Loucy (cell line): ENCODE measurements around the gene LHX2.

ENCODE experiments used
- H2AFZ ChIP-seq: fragments of 200-600 bp; sonication (generic); 2 replicates; pipeline ENCODE4 v1.6.0; 2016; ENCODE audit warnings: antibody characterized with exemption, mild to moderate bottlenecking, low read length, moderate library complexity
- H3F3A ChIP-seq: fragments of 200-600 bp; 2 replicates; pipeline ENCODE4 v1.6.0; 2016; ENCODE audit warnings: antibody characterized with exemption, low read depth, mild to moderate bottlenecking
- H3K27me3 ChIP-seq: fragments of 200-600 bp; sonication (generic); 2 replicates; pipeline ENCODE4 v1.6.1; 2014; ENCODE audit warnings: low read length, mild to moderate bottlenecking; ENCODE audit not compliant: insufficient read depth, poor library complexity, severe bottlenecking
- H3K36me3 ChIP-seq: fragments of 200-600 bp; sonication (generic); 2 replicates; pipeline ENCODE4 v1.6.1; 2016; ENCODE audit warnings: low read length; ENCODE audit not compliant: insufficient read depth
- H3K4me1 ChIP-seq: fragments of 200-600 bp; sonication (generic); 2 replicates; pipeline ENCODE4 v1.5.1; 2014; ENCODE audit warnings: low read length, mild to moderate bottlenecking; ENCODE audit not compliant: insufficient read depth, poor library complexity, severe bottlenecking
- H3K4me2 ChIP-seq: fragments of 200-600 bp; sonication (generic); 2 replicates; pipeline ENCODE4 v1.6.0; 2014; ENCODE audit warnings: antibody characterized with exemption, low read length, low read depth, mild to moderate bottlenecking; ENCODE audit not compliant: poor library complexity, severe bottlenecking
- H3K4me3 ChIP-seq: fragments of 200-600 bp; sonication (generic); 2 replicates; pipeline ENCODE4 v1.5.1; 2014; ENCODE audit warnings: low read length, mild to moderate bottlenecking, mixed read lengths; ENCODE audit not compliant: poor library complexity, severe bottlenecking
- H3K79me2 ChIP-seq: fragments of 200-600 bp; sonication (generic); 2 replicates; pipeline ENCODE4 v1.6.1; 2014; ENCODE audit warnings: low read length; ENCODE audit not compliant: insufficient read depth
- H3K9ac ChIP-seq: fragments of 200-600 bp; sonication (generic); 2 replicates; pipeline ENCODE4 v1.6.0; 2014; ENCODE audit warnings: mild to moderate bottlenecking, low read depth, low read length, moderate library complexity; ENCODE audit not compliant: poor library complexity, severe bottlenecking
- H3K9me2 ChIP-seq: fragments of 200-600 bp; sonication (generic); replicated peaks from 2 replicates; pipeline ENCODE4 v1.6.1; 2016; ENCODE audit warnings: low read depth, low read length, mixed read lengths
- H3K9me3 ChIP-seq: fragments of 200-600 bp; sonication (generic); 2 replicates; pipeline ENCODE4 v1.6.1; 2014; ENCODE audit warnings: mild to moderate bottlenecking, antibody characterized with exemption, low read length, low read depth; ENCODE audit not compliant: insufficient read depth
- H4K20me1 ChIP-seq: fragments of 200-600 bp; sonication (generic); 2 replicates; pipeline ENCODE4 v1.6.0; 2014; ENCODE audit warnings: antibody characterized with exemption, low read length, mild to moderate bottlenecking; ENCODE audit not compliant: insufficient read depth, poor library complexity, severe bottlenecking
- EZH2phosphoT487 ChIP-seq: fragments of 200-600 bp; IDR thresholded peaks from 2 replicates; pipeline ENCODE4 v1.6.1; 2018; ENCODE audit warnings: antibody characterized with exemption, mild to moderate bottlenecking, moderate library complexity, borderline replicate concordance
- TF ChIP-seq, protein P1 (sequence below): fragments of 200-600 bp; sonication (generic); conservative IDR thresholded peaks from 2 replicates; pipeline ENCODE4 v1.5.1; 2014; ENCODE audit warnings: mild to moderate bottlenecking, antibody characterized with exemption, low read length

Gene LHX2

DNA sequence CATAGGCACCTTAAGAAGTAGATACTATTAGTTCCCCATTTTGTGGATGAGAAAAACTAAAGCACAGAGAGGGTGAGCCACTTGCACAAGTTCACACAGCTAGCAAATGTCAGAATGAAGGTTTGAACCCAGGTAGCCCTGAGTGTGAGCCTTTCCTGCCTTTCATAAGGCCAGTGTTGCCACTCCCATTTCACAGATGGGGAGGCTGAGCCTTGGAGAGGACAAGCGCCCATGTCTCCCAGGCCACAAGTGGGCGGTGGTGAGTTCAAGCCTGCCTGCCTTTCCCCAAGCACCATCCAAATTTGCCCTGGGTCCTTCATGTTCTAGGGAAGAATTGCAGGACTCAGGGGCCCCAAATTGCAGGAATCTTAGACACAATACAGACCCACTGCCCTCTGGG is 50.6 kb downstream of the LHX2 start:
- H3K36me3 ChIP-seq, result no peaks in the 10 kb centered on the region
- peaks cover 23% of the 10 kb centered on the region for H3K27me3 ChIP-seq
- H3K9ac ChIP-seq, result no peak overlapping the region
- TF ChIP-seq EZH2phosphoT487, result no peak
- TF ChIP-seq, protein P1, sequence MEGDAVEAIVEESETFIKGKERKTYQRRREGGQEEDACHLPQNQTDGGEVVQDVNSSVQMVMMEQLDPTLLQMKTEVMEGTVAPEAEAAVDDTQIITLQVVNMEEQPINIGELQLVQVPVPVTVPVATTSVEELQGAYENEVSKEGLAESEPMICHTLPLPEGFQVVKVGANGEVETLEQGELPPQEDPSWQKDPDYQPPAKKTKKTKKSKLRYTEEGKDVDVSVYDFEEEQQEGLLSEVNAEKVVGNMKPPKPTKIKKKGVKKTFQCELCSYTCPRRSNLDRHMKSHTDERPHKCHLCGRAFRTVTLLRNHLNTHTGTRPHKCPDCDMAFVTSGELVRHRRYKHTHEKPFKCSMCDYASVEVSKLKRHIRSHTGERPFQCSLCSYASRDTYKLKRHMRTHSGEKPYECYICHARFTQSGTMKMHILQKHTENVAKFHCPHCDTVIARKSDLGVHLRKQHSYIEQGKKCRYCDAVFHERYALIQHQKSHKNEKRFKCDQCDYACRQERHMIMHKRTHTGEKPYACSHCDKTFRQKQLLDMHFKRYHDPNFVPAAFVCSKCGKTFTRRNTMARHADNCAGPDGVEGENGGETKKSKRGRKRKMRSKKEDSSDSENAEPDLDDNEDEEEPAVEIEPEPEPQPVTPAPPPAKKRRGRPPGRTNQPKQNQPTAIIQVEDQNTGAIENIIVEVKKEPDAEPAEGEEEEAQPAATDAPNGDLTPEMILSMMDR, result peak; percentile 39
- H2AFZ ChIP-seq, result no peak overlapping the region
- H3K9me3 ChIP-seq, result no peaks in the 10 kb centered on the region
- no peaks in the 10 kb centered on the region for H3K79me2 ChIP-seq
- H3K9me2 ChIP-seq, result no peaks in the 10 kb centered on the region
- no peaks in the 10 kb centered on the region for H3K4me1 ChIP-seq
- no peaks in the 10 kb centered on the region for H4K20me1 ChIP-seq
- H3K4me3 ChIP-seq, result no peak overlapping the region
- no peak overlapping the region for H3K4me2 ChIP-seq
- H3F3A ChIP-seq, result no peaks in the 10 kb centered on the region

DNA sequence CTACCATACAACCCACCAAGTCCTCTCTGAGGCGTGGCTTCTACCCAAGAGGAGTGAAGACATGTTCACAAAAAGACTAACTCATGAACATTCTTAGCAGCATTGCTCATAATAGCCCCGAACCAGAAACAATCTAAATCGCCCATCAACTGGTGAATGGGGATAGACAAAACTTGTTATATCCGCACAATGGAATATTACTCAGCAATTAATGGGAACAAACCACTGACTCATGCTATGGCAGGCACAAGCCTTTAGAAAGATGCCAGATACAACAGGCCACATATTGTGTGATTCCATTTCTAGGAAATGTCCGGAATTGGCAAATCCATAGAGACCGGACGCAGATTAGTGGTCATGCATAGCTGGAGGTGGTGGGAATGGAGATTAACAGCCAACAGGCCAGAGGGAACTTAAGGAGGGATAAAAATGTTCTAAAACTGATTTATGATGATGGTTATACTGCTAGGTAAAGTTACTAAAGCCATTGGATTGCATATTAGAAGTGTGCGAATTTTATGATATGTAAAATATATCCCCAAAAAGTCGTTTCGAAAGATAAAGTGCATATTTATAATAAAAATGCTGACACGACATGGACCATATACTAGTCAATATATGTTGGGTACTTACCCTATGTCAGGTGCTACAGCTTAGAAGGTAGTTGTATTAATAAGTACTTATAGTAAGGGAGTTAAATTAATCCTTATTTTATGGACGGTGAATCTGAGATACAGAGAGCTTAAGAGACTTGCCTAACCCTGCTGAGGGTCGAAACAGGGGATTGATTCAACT is 55.4 kb downstream of the LHX2 start:
- H3K9me2 ChIP-seq, result no peaks in the 10 kb centered on the region
- no peaks in the 10 kb centered on the region for H3K9me3 ChIP-seq
- no peak overlapping the region for H3K9ac ChIP-seq
- no peaks in the 10 kb centered on the region for H3K79me2 ChIP-seq
- H3K36me3 ChIP-seq, result no peaks in the 10 kb centered on the region
- no peaks in the 10 kb centered on the region for H3K4me1 ChIP-seq
- no peaks in the 10 kb centered on the region for H4K20me1 ChIP-seq
- H3K27me3 ChIP-seq, result no peaks in the 10 kb centered on the region
- H2AFZ ChIP-seq, result no peak overlapping the region
- no peaks in the 10 kb centered on the region for H3F3A ChIP-seq
- H3K4me2 ChIP-seq, result no peak overlapping the region
- no peak overlapping the region for H3K4me3 ChIP-seq
- no peak for TF ChIP-seq EZH2phosphoT487
- TF ChIP-seq, protein P1, result no peak

DNA sequence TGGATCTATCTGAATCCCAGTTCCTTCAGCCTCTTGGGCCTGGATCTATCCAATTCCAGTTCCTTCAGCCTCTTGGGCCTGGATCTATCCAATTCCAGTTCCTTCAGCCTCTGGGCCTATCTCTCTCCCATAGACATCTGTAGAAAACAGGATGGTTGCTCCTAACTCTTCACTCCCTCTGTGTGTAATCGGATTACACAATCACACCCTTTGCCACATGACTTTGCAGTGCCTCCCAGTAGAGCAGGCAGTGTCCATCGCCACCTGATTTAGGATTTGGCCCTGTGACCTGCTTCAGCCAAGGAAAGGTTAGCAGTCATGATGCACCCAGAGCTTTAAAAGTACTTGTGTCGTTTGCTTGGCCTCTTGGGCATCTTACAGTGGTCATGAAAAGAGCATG is 56.7 kb downstream of the LHX2 start:
- H3K4me1 ChIP-seq, result no peaks in the 10 kb centered on the region
- no peaks in the 10 kb centered on the region for H4K20me1 ChIP-seq
- H3K79me2 ChIP-seq, result no peaks in the 10 kb centered on the region
- no peaks in the 10 kb centered on the region for H3K9me2 ChIP-seq
- H3K4me2 ChIP-seq, result no peak overlapping the region
- no peak for TF ChIP-seq EZH2phosphoT487
- no peak overlapping the region for H3K4me3 ChIP-seq
- no peak overlapping the region for H3K9ac ChIP-seq
- H3F3A ChIP-seq, result no peaks in the 10 kb centered on the region
- H3K9me3 ChIP-seq, result no peaks in the 10 kb centered on the region
- no peak overlapping the region for H2AFZ ChIP-seq
- no peaks in the 10 kb centered on the region for H3K36me3 ChIP-seq
- H3K27me3 ChIP-seq, result no peaks in the 10 kb centered on the region

DNA sequence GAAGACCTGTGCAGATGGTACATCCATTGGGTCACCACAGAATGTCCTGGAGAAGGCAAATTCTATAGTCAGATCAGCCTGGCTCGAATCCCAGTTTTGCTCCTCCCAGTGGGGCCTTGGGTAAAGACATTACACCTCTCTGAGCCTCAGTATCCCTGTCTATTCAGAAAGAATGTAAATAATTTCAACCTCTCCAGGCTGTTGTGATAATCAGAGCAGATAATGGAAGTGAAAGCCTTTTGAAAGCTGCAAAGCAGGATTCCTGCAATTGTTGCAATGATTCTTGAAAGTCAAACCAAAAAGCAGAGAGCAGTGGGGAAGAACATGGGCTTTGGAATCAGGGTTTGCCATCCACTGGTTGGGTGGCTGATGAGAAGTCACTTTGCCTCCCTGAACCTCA is 63.2 kb downstream of the LHX2 start:
- H3K9me2 ChIP-seq, result no peaks in the 10 kb centered on the region
- no peak for TF ChIP-seq EZH2phosphoT487
- TF ChIP-seq, protein P1, result no peak
- H3F3A ChIP-seq, result no peaks in the 10 kb centered on the region
- no peak overlapping the region for H3K4me2 ChIP-seq
- H3K79me2 ChIP-seq, result no peaks in the 10 kb centered on the region
- H3K9ac ChIP-seq, result no peak overlapping the region
- no peaks in the 10 kb centered on the region for H3K27me3 ChIP-seq
- H3K4me3 ChIP-seq, result no peak overlapping the region
- no peaks in the 10 kb centered on the region for H3K36me3 ChIP-seq
- H4K20me1 ChIP-seq, result no peaks in the 10 kb centered on the region
- H3K9me3 ChIP-seq, result no peaks in the 10 kb centered on the region
- H3K4me1 ChIP-seq, result no peaks in the 10 kb centered on the region
- no peak overlapping the region for H2AFZ ChIP-seq
